ENCODE measurements around the gene PIBF1. TPM values are rescaled to one million over a fixed set of nuclear protein-coding genes. Genes with fewer than 3 reads are reported as not detected.

The PIBF1 gene
- total RNA-seq, 1 experiment from 2014 or later, result 4.8 TPM

DNA sequence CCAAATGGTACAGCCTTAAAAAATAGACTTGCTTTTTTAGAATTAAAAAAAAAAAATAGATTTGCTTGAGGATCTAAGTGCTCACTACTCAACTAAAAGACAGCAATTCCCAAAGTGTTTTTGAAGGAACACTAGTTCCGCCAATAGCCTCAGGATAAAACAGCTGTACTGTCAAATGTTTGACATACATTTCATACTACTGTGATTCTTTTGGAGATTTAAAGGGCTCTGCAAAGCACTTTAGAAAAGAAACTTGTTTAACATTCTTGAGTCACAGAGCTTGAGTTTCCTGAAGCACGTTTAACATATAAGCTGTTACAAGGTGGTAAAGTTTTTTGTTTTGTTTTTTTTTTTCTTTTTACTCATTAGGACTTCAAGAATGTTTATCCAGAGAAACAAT is 253.7 kb downstream of the PIBF1 start:
- Histone ChIP-seq H3K9ac (ENCODE audit: low read length) (no peak overlapping the region), H3K36me3 (ENCODE audit: low read depth, low read length) (no peaks in the 10 kb centered on the region), H3K27ac (ENCODE audit: low read length) (no peak overlapping the region), H3K27me3 (ENCODE audit: low read length) (no peaks in the 10 kb centered on the region), H3F3A (ENCODE audit: low read length, unreplicated experiment) (no peaks in the 10 kb centered on the region), H3K4me1 (ENCODE audit: insufficient read depth, low read length) (peaks cover 12% of the 10 kb centered on the region; the same call in 1 of the 2 replicates), H4K20me1 (ENCODE audit: low read length) (no peaks in the 10 kb centered on the region), H2AFZ (ENCODE audit: low read length) (no peak overlapping the region), H3K4me3 (ENCODE audit: low read length) (no peak overlapping the region), H3K9me3 (ENCODE audit: low read length) (no peaks in the 10 kb centered on the region), H3K79me2 (ENCODE audit: low read length) (no peaks in the 10 kb centered on the region), H3K9me2 (replicated peaks; ENCODE audit: low read length) (no peaks in the 10 kb centered on the region), H3K4me2 (ENCODE audit: low read length) (no peak overlapping the region)
- intact Hi-C loops (cut with micrococcal nuclease), result no loop called here
- ATAC-seq, result no peak
- DNase-seq, result no peak
- CTCF ChIA-PET, result no interaction called here
- POLR2A ChIA-PET (ENCODE audit: unreplicated experiment), result no interaction called here
- TF ChIP-seq EZH2 (IDR thresholded peaks at IDR 0.05; ENCODE audit: low read length, unreplicated experiment) (no peak), EZH2phosphoT487 (IDR thresholded peaks at IDR 0.05; ENCODE audit: borderline replicate concordance, low read length) (no peak)
- TF ChIP-seq, protein P1, sequence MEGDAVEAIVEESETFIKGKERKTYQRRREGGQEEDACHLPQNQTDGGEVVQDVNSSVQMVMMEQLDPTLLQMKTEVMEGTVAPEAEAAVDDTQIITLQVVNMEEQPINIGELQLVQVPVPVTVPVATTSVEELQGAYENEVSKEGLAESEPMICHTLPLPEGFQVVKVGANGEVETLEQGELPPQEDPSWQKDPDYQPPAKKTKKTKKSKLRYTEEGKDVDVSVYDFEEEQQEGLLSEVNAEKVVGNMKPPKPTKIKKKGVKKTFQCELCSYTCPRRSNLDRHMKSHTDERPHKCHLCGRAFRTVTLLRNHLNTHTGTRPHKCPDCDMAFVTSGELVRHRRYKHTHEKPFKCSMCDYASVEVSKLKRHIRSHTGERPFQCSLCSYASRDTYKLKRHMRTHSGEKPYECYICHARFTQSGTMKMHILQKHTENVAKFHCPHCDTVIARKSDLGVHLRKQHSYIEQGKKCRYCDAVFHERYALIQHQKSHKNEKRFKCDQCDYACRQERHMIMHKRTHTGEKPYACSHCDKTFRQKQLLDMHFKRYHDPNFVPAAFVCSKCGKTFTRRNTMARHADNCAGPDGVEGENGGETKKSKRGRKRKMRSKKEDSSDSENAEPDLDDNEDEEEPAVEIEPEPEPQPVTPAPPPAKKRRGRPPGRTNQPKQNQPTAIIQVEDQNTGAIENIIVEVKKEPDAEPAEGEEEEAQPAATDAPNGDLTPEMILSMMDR (conservative IDR thresholded peaks at IDR 0.05; ENCODE audit: low read depth, low read length), result no peak
- BruUV-seq (replicated peaks), result no TSS peak

DNA sequence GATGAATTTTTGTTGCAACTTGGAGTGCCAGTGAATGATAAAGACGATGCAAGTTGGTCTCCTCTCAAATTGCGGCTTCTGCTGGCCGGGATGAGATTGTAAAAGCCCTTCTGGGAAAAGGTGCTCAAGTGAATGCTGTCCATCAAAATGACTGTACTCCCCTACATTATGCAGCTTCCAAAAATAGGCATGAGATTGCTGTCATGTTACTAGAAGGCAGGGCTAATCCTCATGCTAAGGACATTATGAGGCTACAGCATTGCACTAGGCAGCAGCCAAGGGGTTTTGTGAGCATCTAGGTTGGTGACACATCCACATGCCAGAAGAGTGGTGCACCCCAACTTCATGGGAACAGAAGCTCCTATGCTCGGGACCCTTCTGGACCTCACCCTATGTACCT is 254.6 kb downstream of the PIBF1 start:
- no peaks in the 10 kb centered on the region for H3K9me2 ChIP-seq (replicated peaks; ENCODE audit: low read length)
- DNase-seq, result no peak
- no peaks in the 10 kb centered on the region for H3K79me2 ChIP-seq (ENCODE audit: low read length)
- no peak overlapping the region for H3K4me2 ChIP-seq (ENCODE audit: low read length)
- H3K9me3 ChIP-seq (ENCODE audit: low read length), result no peaks in the 10 kb centered on the region
- H3K9ac ChIP-seq (ENCODE audit: low read length), result no peak overlapping the region
- H3K4me1 ChIP-seq (ENCODE audit: insufficient read depth, low read length), result peaks cover 8% of the 10 kb centered on the region; the same call in 1 of the 2 replicates
- TF ChIP-seq EZH2phosphoT487 (IDR thresholded peaks at IDR 0.05; ENCODE audit: borderline replicate concordance, low read length), result no peak
- TF ChIP-seq EZH2 (IDR thresholded peaks at IDR 0.05; ENCODE audit: low read length, unreplicated experiment), result no peak
- TF ChIP-seq, protein P1 (conservative IDR thresholded peaks at IDR 0.05; ENCODE audit: low read depth, low read length), result no peak
- H3K36me3 ChIP-seq (ENCODE audit: low read depth, low read length), result no peaks in the 10 kb centered on the region
- CTCF ChIA-PET, result no interaction called here
- intact Hi-C loops (cut with micrococcal nuclease), result no loop called here
- no peaks in the 10 kb centered on the region for H4K20me1 ChIP-seq (ENCODE audit: low read length)
- no peak overlapping the region for H3K27ac ChIP-seq (ENCODE audit: low read length)
- H3F3A ChIP-seq (ENCODE audit: low read length, unreplicated experiment), result no peaks in the 10 kb centered on the region
- H3K4me3 ChIP-seq (ENCODE audit: low read length), result no peak overlapping the region
- no TSS peak for BruUV-seq (replicated peaks)
- no peaks in the 10 kb centered on the region for H3K27me3 ChIP-seq (ENCODE audit: low read length)
- POLR2A ChIA-PET (ENCODE audit: unreplicated experiment), result no interaction called here
- no peak for ATAC-seq
- no peak overlapping the region for H2AFZ ChIP-seq (ENCODE audit: low read length)

- BruUV-seq (replicated peaks), result no TSS peak
- CTCF ChIA-PET, result no interaction called here
- Histone ChIP-seq H3K27ac (ENCODE audit: low read length) (no peak overlapping the region), H3K79me2 (ENCODE audit: low read length) (no peaks in the 10 kb centered on the region), H3K9me2 (replicated peaks; ENCODE audit: low read length) (no peaks in the 10 kb centered on the region), H3K27me3 (ENCODE audit: low read length) (no peaks in the 10 kb centered on the region), H4K20me1 (ENCODE audit: low read length) (no peaks in the 10 kb centered on the region), H3K9me3 (ENCODE audit: low read length) (no peaks in the 10 kb centered on the region), H3K4me3 (ENCODE audit: low read length) (no peak overlapping the region), H3K4me2 (ENCODE audit: low read length) (no peak overlapping the region), H3K36me3 (ENCODE audit: low read depth, low read length) (no peaks in the 10 kb centered on the region), H2AFZ (ENCODE audit: low read length) (no peak overlapping the region), H3F3A (ENCODE audit: low read length, unreplicated experiment) (no peaks in the 10 kb centered on the region), H3K4me1 (ENCODE audit: insufficient read depth, low read length) (peaks cover 8% of the 10 kb centered on the region; the same call in 1 of the 2 replicates), H3K9ac (ENCODE audit: low read length) (no peak overlapping the region)
- TF ChIP-seq EZH2 (IDR thresholded peaks at IDR 0.05; ENCODE audit: low read length, unreplicated experiment), result no peak
- no peak for TF ChIP-seq EZH2phosphoT487 (IDR thresholded peaks at IDR 0.05; ENCODE audit: borderline replicate concordance, low read length)
- TF ChIP-seq, protein P1 (conservative IDR thresholded peaks at IDR 0.05; ENCODE audit: low read depth, low read length), result no peak
- POLR2A ChIA-PET (ENCODE audit: unreplicated experiment), result no interaction called here
- intact Hi-C loops (cut with micrococcal nuclease), result no loop called here
- ATAC-seq (no peak), DNase-seq (no peak)
These were observed 256.1 kb downstream of the PIBF1 start for GRCh38 chr13:73038064-73038463.

All from PC-3 (cell line).